Measurements from ENCODE around the gene KIF20A. TPM values are rescaled to one million over a fixed set of nuclear protein-coding genes. Genes with fewer than 3 reads are reported as not detected.
"Not testable (repeated sequence)": the region's sequence is repeated elsewhere in the genome, so short reads cannot be mapped to it uniquely, and the experiment has no call there.

KIF20A gene
- total RNA-seq, 2 experiments from 2014 or later: 55.5 to 60.3 TPM

GRCh38 chr5:138188626-138189025 lies 9.7 kb downstream of the KIF20A start:
- POLR2A ChIA-PET: no interaction called here
- CTCF ChIA-PET: interaction anchor here (0.9 to 1.4 kb wide), 2 partner anchors 163 to 223 kb away, joined by 4 read pairs; no protein-coding TSS in a partner anchor
- Mint-ChIP-seq H3K27me3 (no peaks in the 10 kb centered on the region), H3K36me3 (peaks cover 46% of the 10 kb centered on the region), H3K4me1 (ENCODE audit: low read depth) (no peaks in the 10 kb centered on the region), H3K27ac (no peak overlapping the region), H3K9me3 (no peaks in the 10 kb centered on the region), H3K4me3 (no peak overlapping the region)
- intact Hi-C loops (cut with micrococcal nuclease): no loop called here
- DNase-seq: no peak

GRCh38 chr5:138192826-138193225 lies 13.9 kb downstream of the KIF20A start:
- Mint-ChIP-seq H3K27me3 (no peaks in the 10 kb centered on the region), H3K4me1 (ENCODE audit: low read depth) (no peaks in the 10 kb centered on the region), H3K36me3 (peaks cover 23% of the 10 kb centered on the region), H3K27ac (no peak overlapping the region), H3K9me3 (no peaks in the 10 kb centered on the region), H3K4me3 (no peak overlapping the region)
- intact Hi-C loops (cut with micrococcal nuclease): no loop called here
- ChIA-PET CTCF (interaction anchor here (0.6 kb wide), 1 partner anchor 1058 kb away, joined by 3 read pairs; no protein-coding TSS in a partner anchor), POLR2A (no interaction called here)
- DNase-seq: no peak

GRCh38 chr5:138193859-138194258 lies 14.9 kb downstream of the KIF20A start:
- H3K4me3 Mint-ChIP-seq; H3K27ac Mint-ChIP-seq; POLR2A ChIA-PET; CTCF ChIA-PET; H3K27me3 Mint-ChIP-seq; DNase-seq; H3K9me3 Mint-ChIP-seq; H3K4me1 Mint-ChIP-seq (ENCODE audit: low read depth); intact Hi-C loops (cut with micrococcal nuclease): not testable (repeated sequence)
- H3K36me3 Mint-ChIP-seq: peaks cover 15% of the 10 kb centered on the region

- Mint-ChIP-seq H3K36me3 (peaks cover 15% of the 10 kb centered on the region), H3K4me3 (peak overlapping the region; percentile 21), H3K27ac (no peak overlapping the region), H3K4me1 (ENCODE audit: low read depth) (peaks cover 23% of the 10 kb centered on the region), H3K9me3 (no peaks in the 10 kb centered on the region), H3K27me3 (no peaks in the 10 kb centered on the region)
- POLR2A ChIA-PET: interaction anchor here (1.0 kb wide), 1 partner anchor 121 kb away, joined by 3 read pairs; the partner anchor contains the start of gene CDC25C
- CTCF ChIA-PET: interaction anchor here (0.7 to 0.9 kb wide), 3 partner anchors 144 to 313 kb away, joined by 3 to 4 read pairs (median 4); no protein-coding TSS in a partner anchor
- DNase-seq: no peak
- intact Hi-C loops (cut with micrococcal nuclease): loop anchor here (10.0 kb wide), 1 partner anchor 224 kb away; the partner anchor contains the start of gene REEP2
Measured at GRCh38 chr5:138210985-138211384, 32.1 kb downstream of the KIF20A start.

GRCh38 chr5:138212828-138213160 lies 33.9 kb downstream of the KIF20A start:
- intact Hi-C loops (cut with micrococcal nuclease): loop anchor here (1.0 to 10.0 kb wide), 5 partner anchors 34 to 331 kb away; partner anchors contain the start of genes BRD8, CDC25C, ETF1 and KDM3B
- Mint-ChIP-seq H3K9me3 (no peaks in the 10 kb centered on the region), H3K4me3 (peak overlapping the region; percentile 100), H3K27me3 (no peaks in the 10 kb centered on the region), H3K36me3 (peaks cover 15% of the 10 kb centered on the region), H3K27ac (peak overlapping the region; percentile 89), H3K4me1 (ENCODE audit: low read depth) (peaks cover 23% of the 10 kb centered on the region)
- ChIA-PET POLR2A (interaction anchor here (0.7 to 1.7 kb wide), 8 partner anchors 34 to 458 kb away, joined by 3 to 6 read pairs (median 4); partner anchors contain the start of genes BRD8, CDC25C, EGR1 and ETF1), CTCF (interaction anchor here (0.7 to 2.8 kb wide), 5 partner anchors 9 to 141 kb away, joined by 3 to 13 read pairs (median 4); partner anchors contain the start of gene KDM3B)
- DNase-seq: no peak

GRCh38 chr5:138213161-138214029 lies 34.5 kb downstream of the KIF20A start, which contains the start of gene CDC23:
CDC23 (minus strand) TSS chr5:138213323; CDS start chr5:138213312, 11 bp downstream.
- intact Hi-C loops (cut with micrococcal nuclease): loop anchor here (1.0 to 10.0 kb wide), 5 partner anchors 35 to 330 kb away; partner anchors contain the start of genes BRD8, CDC25C, ETF1 and KDM3B
- H3K4me1 Mint-ChIP-seq (ENCODE audit: low read depth): peaks cover 20% of the 10 kb centered on the region
- ChIA-PET CTCF (interaction anchor here (0.8 to 2.8 kb wide), 7 partner anchors 9 to 252 kb away, joined by 3 to 13 read pairs (median 4); partner anchors contain the start of genes EGR1 and KDM3B), POLR2A (interaction anchor here (0.7 to 1.7 kb wide), 8 partner anchors 35 to 459 kb away, joined by 3 to 6 read pairs (median 4); partner anchors contain the start of genes BRD8, CDC25C, EGR1 and ETF1)
- H3K27me3 Mint-ChIP-seq: no peaks in the 10 kb centered on the region
- peak; percentile 94 for DNase-seq
- no peaks in the 10 kb centered on the region for H3K9me3 Mint-ChIP-seq
- peak within 1 kb of the TSS; percentile 89 for H3K27ac Mint-ChIP-seq
- peak within 1 kb of the TSS; percentile 100 for H3K4me3 Mint-ChIP-seq
- peaks cover 11% of the 10 kb centered on the region for H3K36me3 Mint-ChIP-seq

- ChIA-PET CTCF (interaction anchor here (1.3 kb wide), 1 partner anchor 136 kb away, joined by 9 read pairs; the partner anchor contains the start of gene KDM3B), POLR2A (no interaction called here)
- Mint-ChIP-seq H3K27me3 (peaks cover 1% of the 10 kb centered on the region), H3K9me3 (no peaks in the 10 kb centered on the region), H3K27ac (no peak overlapping the region), H3K4me1 (ENCODE audit: low read depth) (peaks cover 12% of the 10 kb centered on the region), H3K36me3 (peaks cover 7% of the 10 kb centered on the region), H3K4me3 (no peak overlapping the region)
- DNase-seq: no peak
- intact Hi-C loops (cut with micrococcal nuclease): loop anchor here (10.0 kb wide), 1 partner anchor 218 kb away; the partner anchor contains the start of gene REEP2
Measured at GRCh38 chr5:138216799-138217198, 37.9 kb downstream of the KIF20A start.

GRCh38 chr5:138223532-138223931 lies 44.6 kb downstream of the KIF20A start:
- Mint-ChIP-seq H3K27ac (no peak overlapping the region), H3K4me3 (no peak overlapping the region), H3K27me3 (peaks cover 8% of the 10 kb centered on the region), H3K9me3 (peaks cover 6% of the 10 kb centered on the region), H3K4me1 (ENCODE audit: low read depth) (peaks cover 4% of the 10 kb centered on the region), H3K36me3 (peaks cover 2% of the 10 kb centered on the region)
- DNase-seq: no peak
- intact Hi-C loops (cut with micrococcal nuclease): loop anchor here (2.0 kb wide), 1 partner anchor 51 kb away; the partner anchor contains the start of gene GFRA3
- CTCF ChIA-PET: interaction anchor here (0.7 to 2.7 kb wide), 10 partner anchors 20 to 188 kb away, joined by 3 to 10 read pairs (median 4); partner anchors contain the start of gene KDM3B
- POLR2A ChIA-PET: interaction anchor here (0.6 kb wide), 1 partner anchor 1125 kb away, joined by 5 read pairs; no protein-coding TSS in a partner anchor

GRCh38 chr5:138224712-138225111 lies 45.8 kb downstream of the KIF20A start:
- H3K4me1 Mint-ChIP-seq (ENCODE audit: low read depth): peaks cover 4% of the 10 kb centered on the region
- POLR2A ChIA-PET: no interaction called here
- intact Hi-C loops (cut with micrococcal nuclease): no loop called here
- CTCF ChIA-PET: interaction anchor here (0.7 to 2.7 kb wide), 4 partner anchors 17 to 189 kb away, joined by 3 to 10 read pairs (median 3); partner anchors contain the start of gene KDM3B
- DNase-seq: no peak
- H3K4me3 Mint-ChIP-seq: no peak overlapping the region
- H3K9me3 Mint-ChIP-seq: peaks cover 6% of the 10 kb centered on the region
- H3K27ac Mint-ChIP-seq: no peak overlapping the region
- peaks cover 2% of the 10 kb centered on the region for H3K36me3 Mint-ChIP-seq
- H3K27me3 Mint-ChIP-seq: peaks cover 7% of the 10 kb centered on the region

GRCh38 chr5:138226910-138227309 lies 48.0 kb downstream of the KIF20A start:
- Mint-ChIP-seq H3K4me1 (ENCODE audit: low read depth) (peaks cover 4% of the 10 kb centered on the region), H3K27ac (no peak overlapping the region), H3K4me3 (no peak overlapping the region), H3K27me3 (peaks cover 9% of the 10 kb centered on the region), H3K9me3 (peaks cover 6% of the 10 kb centered on the region), H3K36me3 (peaks cover 2% of the 10 kb centered on the region)
- POLR2A ChIA-PET: no interaction called here
- CTCF ChIA-PET: no interaction called here
- intact Hi-C loops (cut with micrococcal nuclease): no loop called here
- no peak for DNase-seq

- Mint-ChIP-seq H3K4me3 (no peak overlapping the region), H3K9me3 (peaks cover 6% of the 10 kb centered on the region), H3K27me3 (peaks cover 4% of the 10 kb centered on the region), H3K36me3 (peaks cover 2% of the 10 kb centered on the region), H3K4me1 (ENCODE audit: low read depth) (no peaks in the 10 kb centered on the region), H3K27ac (no peak overlapping the region)
- DNase-seq: no peak
- intact Hi-C loops (cut with micrococcal nuclease): no loop called here
- ChIA-PET POLR2A (no interaction called here), CTCF (no interaction called here)
Measured at GRCh38 chr5:138229387-138229786, 50.5 kb downstream of the KIF20A start.

Data from activated CD4-positive, alpha-beta memory T cell treated with anti-CD3 and anti-CD28 coated beads for 36 hours (primary cell).